Activated naive CD4-positive, alpha-beta T cell treated with anti-CD3 and anti-CD28 coated beads, Interleukin-2, amount 50 U/mL, for 24 hours (primary cell): Measurements from ENCODE around the gene PRKACG.
"Not testable (repeated sequence)": the region's sequence is repeated elsewhere in the genome, so short reads cannot be mapped to it uniquely, and the experiment has no call there.

Experiments used
- H3K27ac Mint-ChIP-seq: one replicate; pipeline ENCODE4 v1.8.0; 2021; ENCODE audit warnings: mild to moderate bottlenecking, mixed read lengths
- H3K27me3 Mint-ChIP-seq: one replicate; pipeline ENCODE4 v1.8.0; 2021; ENCODE audit warnings: mixed read lengths
- H3K36me3 Mint-ChIP-seq: one replicate; pipeline ENCODE4 v1.8.0; 2021; ENCODE audit warnings: mixed read lengths
- H3K4me1 Mint-ChIP-seq: one replicate; pipeline ENCODE4 v1.8.0; 2021; ENCODE audit warnings: mixed read lengths
- H3K4me3 Mint-ChIP-seq: one replicate; pipeline ENCODE4 v1.8.0; 2021; ENCODE audit warnings: mild to moderate bottlenecking, mixed read lengths
- H3K9me3 Mint-ChIP-seq: one replicate; pipeline ENCODE4 v1.8.0; 2021; ENCODE audit warnings: mixed read lengths

PRKACG gene

DNA sequence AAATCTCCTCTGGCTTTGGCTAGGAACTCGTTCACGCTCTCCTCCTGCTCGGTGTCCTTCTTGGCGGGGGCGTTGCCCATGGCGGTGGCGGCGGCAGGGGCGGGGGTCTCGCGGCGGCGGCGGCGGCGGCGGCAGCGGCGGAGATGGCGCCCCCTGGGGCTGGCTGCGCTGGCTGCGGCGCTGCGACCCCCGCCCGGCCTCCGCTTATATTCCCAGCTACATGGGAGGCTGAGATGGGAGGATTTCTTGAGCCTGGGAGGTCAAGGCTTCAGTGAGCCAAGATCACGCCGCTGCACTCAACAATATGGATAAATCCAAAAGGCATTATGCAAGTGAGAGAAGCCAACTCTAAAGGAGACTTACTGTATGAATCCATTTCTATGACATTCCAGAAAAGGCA lies at the start of gene PRKACG:
PRKACG (minus strand) TSS at position 101 of the 400 bp plus-strand sequence; CDS start at position 80, 21 bp downstream.
- Mint-ChIP-seq H3K4me1 (peaks cover 19% of the 10 kb centered on the region), H3K4me3 (no peak within 1 kb of the TSS), H3K27ac (no peak within 1 kb of the TSS)

DNA sequence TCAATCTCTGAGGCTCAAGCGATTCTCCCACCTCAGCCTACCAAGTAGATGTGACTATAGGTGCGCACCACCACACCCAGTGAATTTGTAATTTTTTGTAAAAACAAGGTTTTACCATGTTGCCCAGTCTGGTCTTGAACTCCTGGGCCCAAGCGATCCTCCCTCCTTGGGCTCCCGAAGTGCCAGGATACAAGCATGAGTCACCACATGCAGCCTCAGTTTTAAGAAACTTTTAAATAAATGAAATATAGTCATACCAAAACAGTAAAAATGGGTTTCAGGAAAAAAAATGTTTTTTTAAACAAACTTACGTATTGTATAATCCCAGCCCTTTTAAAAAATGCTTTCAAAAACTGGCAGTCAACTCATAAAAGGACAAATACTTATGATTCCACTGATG lies 48.3 kb upstream of the PRKACG start:
- Mint-ChIP-seq H3K27ac (no peak overlapping the region), H3K27me3 (no peaks in the 10 kb centered on the region), H3K9me3 (no peaks in the 10 kb centered on the region), H3K4me1 (peaks cover 7% of the 10 kb centered on the region), H3K36me3 (peaks cover 22% of the 10 kb centered on the region), H3K4me3 (no peak overlapping the region)

More for the DNA sequence above, at the start of gene PRKACG:
- no peaks in the 10 kb centered on the region for H3K9me3 Mint-ChIP-seq
- H3K36me3 Mint-ChIP-seq: no peaks in the 10 kb centered on the region
- H3K27me3 Mint-ChIP-seq: peaks cover 4% of the 10 kb centered on the region

DNA sequence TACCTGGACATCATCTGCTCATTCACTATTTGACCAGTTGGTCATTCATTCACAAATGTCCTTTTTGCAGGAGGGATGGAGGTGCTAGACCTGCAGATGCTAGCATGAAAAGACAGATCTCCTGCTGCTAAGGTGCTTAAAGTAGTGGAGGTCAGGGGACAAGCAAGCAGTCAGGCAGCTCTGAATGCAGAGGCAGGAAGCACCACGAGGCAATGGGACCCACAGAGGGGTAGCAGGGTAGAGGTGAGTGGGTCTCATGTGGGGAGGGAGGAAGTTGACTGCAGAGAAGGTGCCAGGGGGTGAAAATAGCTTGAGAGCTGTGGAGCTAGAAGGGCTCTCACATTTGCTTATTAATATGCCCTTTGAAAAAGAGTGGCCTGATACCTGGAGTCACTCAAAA lies 46.9 kb upstream of the PRKACG start:
- H3K36me3 Mint-ChIP-seq: peaks cover 24% of the 10 kb centered on the region
- no peak overlapping the region for H3K4me3 Mint-ChIP-seq
- no peak overlapping the region for H3K27ac Mint-ChIP-seq
- H3K4me1 Mint-ChIP-seq: peaks cover 7% of the 10 kb centered on the region
- no peaks in the 10 kb centered on the region for H3K9me3 Mint-ChIP-seq
- H3K27me3 Mint-ChIP-seq: no peaks in the 10 kb centered on the region

DNA sequence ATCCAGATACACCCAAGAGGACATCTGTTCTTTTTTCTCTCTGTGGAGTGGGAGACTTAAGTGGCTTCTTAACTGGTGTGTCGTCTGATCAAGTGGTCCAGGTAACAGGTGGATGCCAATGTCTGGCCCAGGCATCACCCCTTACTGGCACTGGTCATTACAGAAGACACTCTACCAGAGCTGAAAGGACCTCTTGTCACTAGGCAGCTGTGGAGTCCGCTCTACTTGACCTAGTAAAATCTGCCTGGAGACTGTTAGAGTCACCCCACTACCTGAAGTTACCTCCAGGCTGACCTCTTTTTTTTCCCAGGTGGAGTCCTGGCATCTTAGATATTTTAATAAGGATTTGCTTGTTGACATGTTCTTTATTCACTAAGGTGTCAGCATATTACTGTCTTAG lies 44.2 kb upstream of the PRKACG start:
- no peak overlapping the region for H3K4me3 Mint-ChIP-seq
- H3K27me3 Mint-ChIP-seq: no peaks in the 10 kb centered on the region
- H3K27ac Mint-ChIP-seq: no peak overlapping the region
- no peaks in the 10 kb centered on the region for H3K9me3 Mint-ChIP-seq
- H3K4me1 Mint-ChIP-seq: peaks cover 7% of the 10 kb centered on the region
- H3K36me3 Mint-ChIP-seq: peaks cover 24% of the 10 kb centered on the region

DNA sequence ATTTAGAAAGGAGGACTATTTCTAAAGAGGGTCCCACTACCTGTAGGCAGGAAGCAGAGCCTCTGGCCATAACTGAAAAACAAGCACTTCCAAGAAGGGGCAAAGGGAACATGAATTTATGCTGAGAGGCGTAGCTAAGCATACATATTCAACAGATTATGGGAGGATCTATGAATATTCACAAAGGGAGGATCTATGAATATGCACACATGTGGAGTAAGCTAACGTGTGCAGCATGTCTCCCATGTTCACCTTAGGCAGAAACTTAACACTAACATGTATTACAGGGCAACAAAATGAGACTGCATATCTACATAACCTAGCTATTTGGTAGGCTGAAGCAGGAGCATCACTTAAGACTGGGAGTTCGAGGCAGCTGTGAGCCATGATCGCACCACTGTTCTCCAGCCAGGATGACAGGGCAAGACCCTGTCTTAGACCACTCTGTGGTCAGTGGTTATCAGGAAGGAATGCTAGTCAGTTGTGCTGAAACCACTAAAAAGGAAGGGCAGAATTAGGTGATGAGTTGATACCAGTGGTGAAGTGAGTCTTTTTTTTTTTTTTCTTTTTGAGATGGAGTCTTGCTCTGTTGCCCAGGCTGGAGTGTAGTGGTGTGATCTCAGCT lies 42.4 kb upstream of the PRKACG start:
- Mint-ChIP-seq H3K27ac (peak overlapping the region; percentile 69), H3K27me3 (no peaks in the 10 kb centered on the region), H3K36me3 (peaks cover 24% of the 10 kb centered on the region), H3K4me3 (no peak overlapping the region), H3K4me1 (peaks cover 7% of the 10 kb centered on the region), H3K9me3 (no peaks in the 10 kb centered on the region)

DNA sequence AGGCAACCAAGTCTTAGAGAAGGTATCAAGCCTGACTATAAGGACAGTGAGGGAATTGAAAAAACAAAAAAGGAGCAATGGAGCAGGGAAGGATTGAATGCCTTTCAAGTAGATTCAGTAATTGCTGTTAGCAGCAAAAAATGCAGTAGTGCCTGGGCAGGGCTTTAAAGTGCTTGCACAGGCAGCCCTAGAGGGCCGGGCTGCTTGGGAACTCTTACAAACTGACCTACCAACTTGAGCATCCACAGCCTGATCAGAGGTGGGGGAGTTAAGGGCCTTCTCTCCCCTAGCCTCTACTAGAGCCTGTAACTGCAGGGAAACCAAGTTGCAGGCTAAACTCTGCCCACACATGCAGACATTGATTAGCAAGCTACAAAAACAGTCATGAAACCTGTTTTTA lies 41.1 kb upstream of the PRKACG start:
- Mint-ChIP-seq H3K27me3 (no peaks in the 10 kb centered on the region), H3K27ac (no peak overlapping the region), H3K4me3 (no peak overlapping the region), H3K4me1 (no peaks in the 10 kb centered on the region), H3K36me3 (peaks cover 22% of the 10 kb centered on the region), H3K9me3 (no peaks in the 10 kb centered on the region)

DNA sequence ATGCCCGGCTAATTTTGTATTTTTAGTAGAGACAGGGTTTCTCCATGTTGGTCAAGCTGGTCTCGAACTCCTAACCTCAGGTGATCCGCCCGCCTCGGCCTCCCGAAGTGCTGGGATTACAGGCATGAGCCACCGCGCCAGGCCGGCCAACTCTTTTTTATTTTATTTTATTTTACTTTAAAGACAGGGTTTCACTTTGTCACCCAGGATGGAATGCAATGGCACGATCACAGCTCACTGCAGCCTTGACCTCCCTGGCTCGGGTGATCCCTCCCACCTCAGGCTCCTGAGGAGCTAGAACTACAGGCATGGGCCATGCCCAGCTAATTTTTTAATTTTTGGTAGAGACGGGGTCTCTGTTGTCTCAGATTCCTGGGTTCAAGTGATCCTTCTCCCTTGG lies 37.0 kb upstream of the PRKACG start:
- H3K27ac Mint-ChIP-seq, H3K27me3 Mint-ChIP-seq, H3K4me3 Mint-ChIP-seq, H3K9me3 Mint-ChIP-seq, H3K4me1 Mint-ChIP-seq: not testable (repeated sequence)
- H3K36me3 Mint-ChIP-seq: peaks cover 10% of the 10 kb centered on the region

DNA sequence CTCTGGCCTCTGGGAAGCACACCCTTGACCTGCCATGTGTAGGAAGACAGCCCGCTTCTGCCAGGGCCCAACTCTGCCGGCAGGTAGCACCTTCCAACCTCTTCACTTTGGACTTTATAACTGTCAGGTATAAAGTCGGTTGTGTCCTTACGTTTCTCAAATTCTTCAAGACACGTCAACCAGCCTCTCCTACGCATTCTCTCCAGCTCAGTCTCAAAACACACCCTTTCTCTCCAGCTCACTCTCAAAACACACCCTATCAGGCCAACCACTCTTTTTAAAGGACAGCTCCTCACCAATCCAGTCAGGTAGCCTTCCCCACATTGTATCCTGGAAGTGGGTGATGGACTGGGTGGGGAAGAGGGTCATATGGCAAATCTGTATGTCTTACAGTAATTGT lies 35.2 kb upstream of the PRKACG start:
- no peaks in the 10 kb centered on the region for H3K9me3 Mint-ChIP-seq
- peaks cover 13% of the 10 kb centered on the region for H3K4me1 Mint-ChIP-seq
- H3K4me3 Mint-ChIP-seq: no peak overlapping the region
- no peak overlapping the region for H3K27ac Mint-ChIP-seq
- H3K27me3 Mint-ChIP-seq: no peaks in the 10 kb centered on the region
- peaks cover 7% of the 10 kb centered on the region for H3K36me3 Mint-ChIP-seq

DNA sequence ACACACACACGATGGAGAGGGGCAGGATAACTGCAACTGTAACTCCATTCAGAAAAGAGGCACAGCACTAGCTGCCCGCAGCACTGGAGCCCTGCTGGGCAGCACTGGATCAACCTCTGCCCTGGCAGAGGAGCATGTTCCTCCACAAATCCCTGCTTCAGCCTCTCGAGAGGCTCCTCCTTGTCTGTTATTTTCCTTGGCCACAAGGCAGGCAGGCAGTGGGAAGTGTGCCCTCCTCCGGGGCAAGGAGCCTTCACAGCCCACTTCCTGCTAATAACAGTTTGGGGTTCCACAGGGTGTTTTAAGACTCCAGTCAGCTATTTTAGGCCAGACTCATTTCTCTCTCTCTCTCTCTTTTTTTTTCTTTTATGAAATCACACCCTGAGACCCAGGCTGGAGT lies 33.5 kb upstream of the PRKACG start:
- Mint-ChIP-seq H3K27ac (no peak overlapping the region), H3K36me3 (peaks cover 5% of the 10 kb centered on the region), H3K4me1 (peaks cover 29% of the 10 kb centered on the region), H3K4me3 (no peak overlapping the region), H3K9me3 (no peaks in the 10 kb centered on the region), H3K27me3 (no peaks in the 10 kb centered on the region)

DNA sequence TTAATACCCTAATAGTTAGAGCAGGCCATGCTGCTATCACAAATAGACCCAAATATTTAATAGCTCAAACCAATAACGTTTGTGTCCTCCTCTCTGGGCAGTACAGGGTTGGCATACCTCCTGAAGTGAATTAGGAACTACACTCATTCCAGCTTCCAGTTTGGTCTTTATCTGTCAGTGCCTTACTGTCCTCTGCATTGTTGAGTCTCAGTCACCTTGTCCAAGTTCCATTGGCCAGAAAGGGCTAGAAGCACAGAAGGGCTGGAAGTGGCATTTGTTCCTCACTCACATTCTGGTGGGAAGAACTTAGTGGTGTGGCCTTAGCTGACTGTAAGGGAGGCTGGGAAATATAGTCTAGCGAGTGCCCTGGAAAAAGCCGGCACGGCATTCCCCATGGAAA lies 32.8 kb upstream of the PRKACG start:
- H3K4me1 Mint-ChIP-seq: peaks cover 33% of the 10 kb centered on the region

DNA sequence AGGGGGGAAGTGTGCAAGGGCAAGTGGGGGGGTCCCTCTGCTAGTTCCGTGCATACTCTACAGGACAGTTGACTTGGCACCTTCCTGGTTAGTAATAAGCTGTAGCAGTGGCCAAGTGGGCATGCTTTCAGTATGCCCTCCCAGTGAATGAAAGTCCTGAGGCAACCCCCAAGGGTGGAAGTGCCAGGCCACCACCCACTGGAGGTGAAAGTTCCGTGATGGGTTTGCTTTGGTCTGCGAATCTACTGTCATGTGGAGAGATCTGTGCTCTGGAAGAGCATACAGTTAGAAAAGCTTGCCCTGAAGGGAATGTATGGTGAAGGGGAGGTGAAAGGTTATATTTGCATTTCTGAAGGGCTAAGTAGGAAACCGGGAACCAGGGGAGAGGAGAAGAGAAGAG lies 31.9 kb upstream of the PRKACG start:
- Mint-ChIP-seq H3K9me3 (no peaks in the 10 kb centered on the region), H3K36me3 (peaks cover 8% of the 10 kb centered on the region), H3K27ac (no peak overlapping the region), H3K4me1 (peaks cover 37% of the 10 kb centered on the region), H3K4me3 (no peak overlapping the region), H3K27me3 (no peaks in the 10 kb centered on the region)

More for the DNA sequence above, 32.8 kb upstream of the PRKACG start:
- Mint-ChIP-seq H3K27me3 (no peaks in the 10 kb centered on the region), H3K36me3 (peaks cover 5% of the 10 kb centered on the region), H3K27ac (no peak overlapping the region), H3K4me3 (no peak overlapping the region), H3K9me3 (no peaks in the 10 kb centered on the region)

DNA sequence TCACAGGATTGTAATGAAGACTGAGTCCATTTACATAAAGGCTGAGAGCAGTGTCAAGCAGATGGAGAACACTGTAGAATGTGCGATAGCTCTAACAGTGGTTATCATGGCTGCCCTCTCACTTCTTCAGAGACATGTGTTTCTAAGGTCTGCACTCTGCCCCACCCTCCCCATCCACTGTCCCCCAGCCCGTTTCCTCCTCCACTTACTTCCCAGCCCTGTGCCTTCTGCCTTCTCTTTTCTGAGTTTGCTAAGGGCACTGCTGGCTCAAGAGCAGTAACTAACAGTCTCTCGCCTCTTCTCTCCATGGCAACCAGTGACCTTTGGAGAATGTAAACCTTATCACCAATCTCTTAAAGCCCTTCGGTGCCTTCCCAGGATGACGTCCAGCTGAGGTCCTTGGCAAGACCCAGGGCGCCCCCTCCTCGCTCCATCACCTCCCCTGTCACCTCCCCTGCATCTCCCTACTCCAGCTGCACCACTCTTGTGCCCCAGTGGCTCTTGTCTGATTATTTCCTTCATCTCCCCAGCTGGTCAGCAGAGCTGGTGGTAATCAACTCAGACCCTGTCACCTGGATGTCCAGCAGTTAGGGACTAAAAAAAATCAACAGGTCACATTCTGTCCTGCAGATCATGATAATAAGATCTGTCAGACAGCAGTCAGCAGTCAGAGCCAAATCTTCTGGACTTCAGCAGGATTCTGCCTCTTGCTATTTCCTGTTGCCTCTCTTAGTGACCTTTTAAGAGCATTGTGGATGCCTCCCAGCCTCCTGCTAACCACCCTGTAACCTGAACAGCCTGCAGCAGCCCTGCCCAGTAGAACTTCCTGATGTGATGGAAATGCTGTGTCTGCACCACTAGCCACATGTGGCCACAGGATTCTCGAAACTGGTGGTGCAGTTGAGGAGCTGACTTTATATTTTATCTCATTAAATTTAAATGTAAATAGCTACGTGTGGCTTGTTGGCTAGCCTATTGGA lies 30.6 kb upstream of the PRKACG start:
- H3K9me3 Mint-ChIP-seq: no peaks in the 10 kb centered on the region
- no peaks in the 10 kb centered on the region for H3K27me3 Mint-ChIP-seq
- H3K36me3 Mint-ChIP-seq: peaks cover 8% of the 10 kb centered on the region
- no peak overlapping the region for H3K4me3 Mint-ChIP-seq
- H3K4me1 Mint-ChIP-seq: peaks cover 44% of the 10 kb centered on the region
- H3K27ac Mint-ChIP-seq: peak overlapping the region; percentile 18

DNA sequence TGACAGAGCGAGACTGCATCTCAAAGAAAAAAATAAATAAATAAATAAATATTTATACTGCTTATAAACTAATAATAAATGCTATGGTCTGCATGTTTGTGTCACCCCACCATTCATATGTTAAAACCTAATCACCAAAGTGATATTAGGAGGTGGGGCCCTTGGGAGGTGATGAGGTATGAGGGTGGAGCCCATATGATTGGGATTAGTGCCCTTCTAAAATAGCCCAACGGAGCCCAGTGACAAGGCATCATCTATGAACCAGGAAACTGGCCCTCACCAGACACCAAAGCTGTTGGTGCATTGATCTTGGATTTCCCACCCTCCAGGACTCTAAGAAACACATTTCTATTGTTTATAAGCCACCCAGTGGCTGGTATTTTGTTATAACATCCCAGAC lies 26.7 kb upstream of the PRKACG start:
- no peak overlapping the region for H3K4me3 Mint-ChIP-seq
- H3K27me3 Mint-ChIP-seq: no peaks in the 10 kb centered on the region
- no peak overlapping the region for H3K27ac Mint-ChIP-seq
- peaks cover 3% of the 10 kb centered on the region for H3K36me3 Mint-ChIP-seq
- H3K9me3 Mint-ChIP-seq: no peaks in the 10 kb centered on the region
- peaks cover 55% of the 10 kb centered on the region for H3K4me1 Mint-ChIP-seq

DNA sequence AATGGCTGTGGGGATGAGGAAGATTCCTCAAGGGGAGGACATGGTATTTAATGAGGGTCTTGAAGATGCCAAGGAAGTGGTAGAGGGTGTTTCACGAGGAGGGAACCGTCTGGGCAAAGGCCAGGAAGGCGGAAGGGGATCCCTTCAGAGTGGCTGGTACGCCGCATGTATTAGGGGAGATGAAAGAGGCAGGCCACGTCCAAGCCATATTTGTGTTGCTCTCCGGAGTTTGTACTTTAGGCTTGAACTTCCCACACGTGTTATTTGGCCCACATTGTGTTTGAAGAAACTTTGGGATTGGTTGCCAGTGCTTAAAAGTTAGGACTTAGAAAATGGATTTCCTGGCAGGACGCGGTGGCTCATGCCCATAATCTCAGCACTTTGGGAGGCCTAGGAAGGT lies 22.9 kb upstream of the PRKACG start:
- Mint-ChIP-seq H3K4me1 (peaks cover 32% of the 10 kb centered on the region), H3K4me3 (peak overlapping the region; percentile 97), H3K9me3 (no peaks in the 10 kb centered on the region), H3K36me3 (peaks cover 3% of the 10 kb centered on the region), H3K27ac (peak overlapping the region; percentile 84), H3K27me3 (no peaks in the 10 kb centered on the region)

DNA sequence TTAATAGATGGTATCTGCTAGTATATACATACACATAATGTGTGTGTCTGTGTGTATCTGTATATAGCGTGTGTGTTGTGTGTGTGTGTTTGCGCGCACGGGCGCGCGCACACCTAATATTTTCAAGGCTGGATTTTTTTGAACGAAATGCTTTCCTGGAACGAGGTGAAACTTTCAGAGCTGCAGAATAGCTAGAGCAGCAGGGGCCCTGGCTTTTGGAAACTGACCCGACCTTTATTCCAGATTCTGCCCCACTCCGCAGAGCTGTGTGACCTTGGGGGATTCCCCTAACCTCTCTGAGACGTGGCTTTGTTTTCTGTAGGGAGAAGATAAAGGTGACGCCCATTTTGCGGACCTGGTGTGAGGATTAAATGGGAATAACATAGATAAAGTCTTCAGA lies 22.4 kb upstream of the PRKACG start:
- Mint-ChIP-seq H3K4me3 (peak overlapping the region; percentile 97), H3K9me3 (no peaks in the 10 kb centered on the region), H3K4me1 (peaks cover 37% of the 10 kb centered on the region)

More for the DNA sequence above, 22.4 kb upstream of the PRKACG start:
- Mint-ChIP-seq H3K27me3 (no peaks in the 10 kb centered on the region), H3K27ac (peak overlapping the region; percentile 84), H3K36me3 (peaks cover 3% of the 10 kb centered on the region)
